ENCODE results near the gene PHACTR1.

The PHACTR1 gene

GRCh38 chr6:12782136-12782535 is 65.6 kb downstream of the PHACTR1 start:
- TF ChIP-seq POU2F2 (IDR thresholded peaks at IDR 0.05; ENCODE audit: low read depth, low read length): no peak
- no peak for TF ChIP-seq PAX5 (IDR thresholded peaks at IDR 0.05; ENCODE audit: insufficient read depth, low read length, severe bottlenecking)
- no peak for TF ChIP-seq SPI1 (IDR thresholded peaks at IDR 0.05; ENCODE audit: low read depth, low read length)
- DNase-seq (ENCODE audit: insufficient read length, low spot score): no peak
- no peak for FAIRE-seq

- no peak for DNase-seq (ENCODE audit: insufficient read length, low spot score)
- no peak for FAIRE-seq
- no peak for TF ChIP-seq POLR2AphosphoS5 (IDR thresholded peaks at IDR 0.05; ENCODE audit: low read depth, low read length)
- no peak for TF ChIP-seq TAF1 (IDR thresholded peaks at IDR 0.05; ENCODE audit: low read depth, low read length)
- TF ChIP-seq PAX5 (IDR thresholded peaks at IDR 0.05; ENCODE audit: insufficient read depth, low read length, severe bottlenecking): no peak
- no peak for TF ChIP-seq POLR2A (IDR thresholded peaks at IDR 0.05; ENCODE audit: low read depth, low read length)
- TF ChIP-seq SPI1 (IDR thresholded peaks at IDR 0.05; ENCODE audit: low read depth, low read length): no peak
- TF ChIP-seq POU2F2 (IDR thresholded peaks at IDR 0.05; ENCODE audit: low read depth, low read length): no peak
These were observed 68.7 kb downstream of the PHACTR1 start for GRCh38 chr6:12785301-12785700.

- TF ChIP-seq POLR2A (IDR thresholded peaks at IDR 0.05; ENCODE audit: low read depth, low read length): no peak
- TF ChIP-seq POLR2AphosphoS5 (IDR thresholded peaks at IDR 0.05; ENCODE audit: low read depth, low read length): no peak
- TF ChIP-seq TAF1 (IDR thresholded peaks at IDR 0.05; ENCODE audit: low read depth, low read length): no peak
- no peak for TF ChIP-seq POU2F2 (IDR thresholded peaks at IDR 0.05; ENCODE audit: low read depth, low read length)
- TF ChIP-seq PAX5 (IDR thresholded peaks at IDR 0.05; ENCODE audit: insufficient read depth, low read length, severe bottlenecking): no peak
- TF ChIP-seq SPI1 (IDR thresholded peaks at IDR 0.05; ENCODE audit: low read depth, low read length): no peak
- no peak for FAIRE-seq
- DNase-seq (ENCODE audit: insufficient read length, low spot score): no peak
These were observed 69.4 kb downstream of the PHACTR1 start for GRCh38 chr6:12785921-12786320.

GRCh38 chr6:12791371-12791770 is 74.8 kb downstream of the PHACTR1 start:
- DNase-seq (ENCODE audit: insufficient read length, low spot score): no peak
- TF ChIP-seq POLR2AphosphoS5 (IDR thresholded peaks at IDR 0.05; ENCODE audit: low read depth, low read length) (no peak), POLR2A (IDR thresholded peaks at IDR 0.05; ENCODE audit: low read depth, low read length) (no peak), SPI1 (IDR thresholded peaks at IDR 0.05; ENCODE audit: low read depth, low read length) (no peak), POU2F2 (IDR thresholded peaks at IDR 0.05; ENCODE audit: low read depth, low read length) (no peak), PAX5 (IDR thresholded peaks at IDR 0.05; ENCODE audit: insufficient read depth, low read length, severe bottlenecking) (no peak), TAF1 (IDR thresholded peaks at IDR 0.05; ENCODE audit: low read depth, low read length) (no peak)
- no peak for FAIRE-seq

GRCh38 chr6:12798326-12798725 is 81.8 kb downstream of the PHACTR1 start:
- no peak for DNase-seq (ENCODE audit: insufficient read length, low spot score)
- no peak for FAIRE-seq
- TF ChIP-seq SPI1 (IDR thresholded peaks at IDR 0.05; ENCODE audit: low read depth, low read length) (no peak), TAF1 (IDR thresholded peaks at IDR 0.05; ENCODE audit: low read depth, low read length) (no peak), POLR2AphosphoS5 (IDR thresholded peaks at IDR 0.05; ENCODE audit: low read depth, low read length) (no peak), PAX5 (IDR thresholded peaks at IDR 0.05; ENCODE audit: insufficient read depth, low read length, severe bottlenecking) (no peak), POU2F2 (IDR thresholded peaks at IDR 0.05; ENCODE audit: low read depth, low read length) (no peak), POLR2A (IDR thresholded peaks at IDR 0.05; ENCODE audit: low read depth, low read length) (no peak)

GRCh38 chr6:12800120-12800519 is 83.6 kb downstream of the PHACTR1 start:
- no peak for FAIRE-seq
- DNase-seq (ENCODE audit: insufficient read length, low spot score): no peak
- no peak for TF ChIP-seq POLR2AphosphoS5 (IDR thresholded peaks at IDR 0.05; ENCODE audit: low read depth, low read length)
- TF ChIP-seq POU2F2 (IDR thresholded peaks at IDR 0.05; ENCODE audit: low read depth, low read length): no peak
- TF ChIP-seq SPI1 (IDR thresholded peaks at IDR 0.05; ENCODE audit: low read depth, low read length): no peak
- TF ChIP-seq POLR2A (IDR thresholded peaks at IDR 0.05; ENCODE audit: low read depth, low read length): no peak
- no peak for TF ChIP-seq PAX5 (IDR thresholded peaks at IDR 0.05; ENCODE audit: insufficient read depth, low read length, severe bottlenecking)
- no peak for TF ChIP-seq TAF1 (IDR thresholded peaks at IDR 0.05; ENCODE audit: low read depth, low read length)

GRCh38 chr6:12801141-12801540 is 84.6 kb downstream of the PHACTR1 start:
- FAIRE-seq: no peak
- TF ChIP-seq TAF1 (IDR thresholded peaks at IDR 0.05; ENCODE audit: low read depth, low read length) (no peak), POLR2AphosphoS5 (IDR thresholded peaks at IDR 0.05; ENCODE audit: low read depth, low read length) (no peak), SPI1 (IDR thresholded peaks at IDR 0.05; ENCODE audit: low read depth, low read length) (no peak), POLR2A (IDR thresholded peaks at IDR 0.05; ENCODE audit: low read depth, low read length) (no peak), POU2F2 (IDR thresholded peaks at IDR 0.05; ENCODE audit: low read depth, low read length) (no peak), PAX5 (IDR thresholded peaks at IDR 0.05; ENCODE audit: insufficient read depth, low read length, severe bottlenecking) (no peak)
- no peak for DNase-seq (ENCODE audit: insufficient read length, low spot score)

GRCh38 chr6:12802440-12802839 is 85.9 kb downstream of the PHACTR1 start:
- no peak for DNase-seq (ENCODE audit: insufficient read length, low spot score)
- TF ChIP-seq POLR2AphosphoS5 (IDR thresholded peaks at IDR 0.05; ENCODE audit: low read depth, low read length): no peak
- TF ChIP-seq PAX5 (IDR thresholded peaks at IDR 0.05; ENCODE audit: insufficient read depth, low read length, severe bottlenecking): no peak
- no peak for TF ChIP-seq POU2F2 (IDR thresholded peaks at IDR 0.05; ENCODE audit: low read depth, low read length)
- TF ChIP-seq SPI1 (IDR thresholded peaks at IDR 0.05; ENCODE audit: low read depth, low read length): no peak
- FAIRE-seq: no peak

- DNase-seq (ENCODE audit: insufficient read length, low spot score) (no peak), FAIRE-seq (no peak)
- no peak for TF ChIP-seq POU2F2 (IDR thresholded peaks at IDR 0.05; ENCODE audit: low read depth, low read length)
- TF ChIP-seq POLR2AphosphoS5 (IDR thresholded peaks at IDR 0.05; ENCODE audit: low read depth, low read length): no peak
- TF ChIP-seq PAX5 (IDR thresholded peaks at IDR 0.05; ENCODE audit: insufficient read depth, low read length, severe bottlenecking): no peak
- no peak for TF ChIP-seq SPI1 (IDR thresholded peaks at IDR 0.05; ENCODE audit: low read depth, low read length)
- TF ChIP-seq POLR2A (IDR thresholded peaks at IDR 0.05; ENCODE audit: low read depth, low read length): no peak
- TF ChIP-seq TAF1 (IDR thresholded peaks at IDR 0.05; ENCODE audit: low read depth, low read length): no peak
These were observed 86.9 kb downstream of the PHACTR1 start for GRCh38 chr6:12803486-12803885.

- no peak for FAIRE-seq
- TF ChIP-seq POLR2AphosphoS5 (IDR thresholded peaks at IDR 0.05; ENCODE audit: low read depth, low read length): no peak
- TF ChIP-seq PAX5 (IDR thresholded peaks at IDR 0.05; ENCODE audit: insufficient read depth, low read length, severe bottlenecking): no peak
- no peak for TF ChIP-seq SPI1 (IDR thresholded peaks at IDR 0.05; ENCODE audit: low read depth, low read length)
- no peak for TF ChIP-seq POU2F2 (IDR thresholded peaks at IDR 0.05; ENCODE audit: low read depth, low read length)
- no peak for TF ChIP-seq TAF1 (IDR thresholded peaks at IDR 0.05; ENCODE audit: low read depth, low read length)
- no peak for DNase-seq (ENCODE audit: insufficient read length, low spot score)
These were observed 88.5 kb downstream of the PHACTR1 start for GRCh38 chr6:12804952-12805645.

Measured in GM12891 (cell line).